Motor neuron (in vitro differentiated cells): ENCODE data around the gene PITX2. TPM values are rescaled to one million over a fixed set of nuclear protein-coding genes. Genes with fewer than 3 reads are reported as not detected.

Experiments
- ATAC-seq, 8 experiments: fragments of 200-7000 bp; cut with Tn5 transposase; replicated peaks in 6 of 8; 2 replicates each; pipeline ENCODE4 v1.8.0; 2021; ENCODE audit warnings: mild to moderate bottlenecking in 8 of 8, moderate library complexity in 8 of 8
- H3K27ac ChIP-seq, 2 donors: fragments of 250-450 bp; sonication (Bioruptor Pico); 2 replicates each; pipeline ENCODE4 v1.9.0; 2021; ENCODE audit warnings: antibody characterized with exemption in 2 of 2, mild to moderate bottlenecking in 2 of 2, moderate library complexity in 1 of 2
- H3K4me1 ChIP-seq, 2 donors: fragments of 250-450 bp; sonication (Bioruptor Pico); replicated peaks in 1 of 2; 2 replicates each; pipeline ENCODE4 v1.6.1; 2021; ENCODE audit warnings: antibody characterized with exemption in 2 of 2, mild to moderate bottlenecking in 2 of 2, moderate library complexity in 1 of 2
- H3K4me3 ChIP-seq, 5 donors: fragments of 250-450 bp; sonication (Bioruptor Pico); 2 replicates each; pipeline ENCODE4 v1.9.0; 2021; ENCODE audit warnings: antibody characterized with exemption in 5 of 5, mild to moderate bottlenecking in 5 of 5, moderate library complexity in 4 of 5
- WGBS, 10 experiments: fragments of 450-650 bp; shearing (Covaris generic); methylation state at CpG; one replicate each; pipeline ENCODE4 v1.0.0; 2022; 5-methylcytosine and 5-hydroxymethylcytosine counted together
- in situ Hi-C, 9 experiments: fragments of 400-800 bp; cut with MboI; loops; one replicate each; pipeline ENCODE4 v1.15.0; 2021; ENCODE audit warnings: low sequenced_read_pairs in 9 of 9, low pct_unique_long_range_greater_than_20kb in 2 of 9; ENCODE audit not compliant: unreplicated experiment in 9 of 9
- total RNA-seq, 8 experiments: library from RNA; unstranded; fragments of 300-600 nt; gene quantifications; 2 replicates each; pipeline versions ENCODE4 v1.2.3 to v1.2.4, GENCODE V29; 2022

Gene PITX2
- total RNA-seq, 8 experiments from 2014 or later: 0.05 to 34.1 (median 0.94) TPM

- Histone ChIP-seq H3K4me1 (peaks cover 5 to 8% of the 10 kb centered on the region in 2 donors), H3K4me3 (no peak overlapping the region), H3K27ac (no peak overlapping the region)
- WGBS, 10 experiments: 5 to 83% (median 14%) methylated on average over 3 to 8 of the region's 9 CpGs; no CpG with 5 or more reads in 1 of the 10 experiments
- no peak for ATAC-seq
- in situ Hi-C loops: loop anchor here in 8 of 9 experiments (10.0 to 25.0 kb wide), 5 partner anchors 337 to 1412 kb away; no protein-coding TSS in a partner anchor
These were observed 2.8 kb upstream of the PITX2 start for GRCh38 chr4:110625576-110626257.

- in situ Hi-C loops: loop anchor here in 8 of 9 experiments (10.0 to 25.0 kb wide), 5 partner anchors 337 to 1412 kb away; no protein-coding TSS in a partner anchor
- H3K4me1 ChIP-seq: peaks cover 5 to 8% of the 10 kb centered on the region in 2 donors
- no peak overlapping the region for H3K4me3 ChIP-seq
- no peak for ATAC-seq
- 0 to 83% (median 23%) methylated on average over 1 to 6 of the region's 6 CpGs for WGBS, 10 experiments
- no peak overlapping the region for H3K27ac ChIP-seq
These were observed 2.1 kb upstream of the PITX2 start for GRCh38 chr4:110624904-110625494.

GRCh38 chr4:110624398-110624780, 1.5 kb upstream of the PITX2 start:
- H3K4me1 ChIP-seq: peaks cover 5 to 8% of the 10 kb centered on the region in 2 donors
- no peak overlapping the region for H3K4me3 ChIP-seq
- ATAC-seq: no peak
- no peak overlapping the region for H3K27ac ChIP-seq
- 0 to 95% (median 12%) methylated on average over 1 to 3 of the region's 3 CpGs for WGBS, 10 experiments
- in situ Hi-C loops: loop anchor here in 1 of 9 experiments (10.0 kb wide), 1 partner anchor 1010 kb away; no protein-coding TSS in a partner anchor

GRCh38 chr4:110623718-110624397, 981 bp upstream of the PITX2 start:
- Histone ChIP-seq H3K4me3 (no peak overlapping the region), H3K4me1 (peaks cover 5 to 8% of the 10 kb centered on the region in 2 donors), H3K27ac (no peak overlapping the region)
- in situ Hi-C loops: loop anchor here in 1 of 9 experiments (10.0 kb wide), 1 partner anchor 1011 kb away; no protein-coding TSS in a partner anchor
- WGBS, 10 experiments: 5 to 100% (median 23%) methylated on average over 4 to 11 of the region's 11 CpGs
- no peak for ATAC-seq

- peak in 6 of 8 experiments; percentile 7 to 31 (median 14) for ATAC-seq
- in situ Hi-C loops: loop anchor here in 1 of 9 experiments (10.0 kb wide), 1 partner anchor 1013 kb away; no protein-coding TSS in a partner anchor
- Histone ChIP-seq H3K4me3 (peak overlapping the region; percentile 32 to 51 (median 36)), H3K4me1 (peaks cover 5 to 8% of the 10 kb centered on the region in 2 donors), H3K27ac (no peak overlapping the region)
- WGBS, 10 experiments: 0 to 100% (median 1%) methylated on average over 2 to 35 of the region's 73 CpGs; no CpG with 5 or more reads in 4 of the 10 experiments
These were observed 782 bp downstream of the PITX2 start for GRCh38 chr4:110621839-110622751.

- WGBS, 10 experiments: 0 to 100% (median 2%) methylated on average over 2 to 15 of the region's 40 CpGs; no CpG with 5 or more reads in 3 of the 10 experiments
- Histone ChIP-seq H3K27ac (no peak overlapping the region), H3K4me3 (no peak overlapping the region), H3K4me1 (peaks cover 5 to 8% of the 10 kb centered on the region in 2 donors)
- in situ Hi-C loops: loop anchor here in 1 of 9 experiments (10.0 kb wide), 1 partner anchor 1013 kb away; no protein-coding TSS in a partner anchor
- no peak for ATAC-seq
These were observed 1.5 kb downstream of the PITX2 start for GRCh38 chr4:110621328-110621812.

- Histone ChIP-seq H3K4me1 (peaks cover 5 to 8% of the 10 kb centered on the region in 2 donors), H3K27ac (no peak overlapping the region), H3K4me3 (no peak overlapping the region)
- no peak for ATAC-seq
- WGBS, 10 experiments: 0 to 100% (median 11%) methylated on average over 2 to 22 of the region's 37 CpGs; no CpG with 5 or more reads in 1 of the 10 experiments
- in situ Hi-C loops: loop anchor here in 1 of 9 experiments (10.0 kb wide), 1 partner anchor 1014 kb away; no protein-coding TSS in a partner anchor
These were observed 2.1 kb downstream of the PITX2 start for GRCh38 chr4:110620691-110621327.

GRCh38 chr4:110620322-110620690, 2.6 kb downstream of the PITX2 start:
- Histone ChIP-seq H3K4me3 (no peak overlapping the region), H3K4me1 (peaks cover 5 to 8% of the 10 kb centered on the region in 2 donors), H3K27ac (no peak overlapping the region)
- in situ Hi-C loops: loop anchor here in 1 of 9 experiments (10.0 kb wide), 1 partner anchor 1014 kb away; no protein-coding TSS in a partner anchor
- ATAC-seq: no peak
- 6 to 100% (median 29%) methylated on average over 2 to 7 of the region's 7 CpGs for WGBS, 10 experiments

GRCh38 chr4:110619463-110620247, 3.2 kb downstream of the PITX2 start:
- no peak overlapping the region for H3K4me3 ChIP-seq
- no peak overlapping the region for H3K27ac ChIP-seq
- peaks cover 5 to 8% of the 10 kb centered on the region in 2 donors for H3K4me1 ChIP-seq
- ATAC-seq: no peak
- in situ Hi-C loops: loop anchor here in 1 of 9 experiments (10.0 kb wide), 1 partner anchor 1015 kb away; no protein-coding TSS in a partner anchor
- 7 to 96% (median 20%) methylated on average over 3 to 21 of the region's 35 CpGs; no CpG with 5 or more reads in 1 of the 10 experiments for WGBS, 10 experiments

GRCh38 chr4:110618581-110619462, 4.1 kb downstream of the PITX2 start:
- in situ Hi-C loops: no loop called here

More at GRCh38 chr4:110618581-110619462, 4.1 kb downstream of the PITX2 start:
- Histone ChIP-seq H3K27ac (no peak overlapping the region), H3K4me3 (no peak overlapping the region), H3K4me1 (peaks cover 5 to 8% of the 10 kb centered on the region in 2 donors)
- 0 to 100% (median 24%) methylated on average over 1 to 26 of the region's 45 CpGs; no CpG with 5 or more reads in 3 of the 10 experiments for WGBS, 10 experiments
- no peak for ATAC-seq
